ENCODE results near the gene PKIB. TPM values are rescaled to one million over a fixed set of nuclear protein-coding genes. Genes with fewer than 3 reads are reported as not detected.
"Not testable (repeated sequence)": the region's sequence is repeated elsewhere in the genome, so short reads cannot be mapped to it uniquely, and the experiment has no call there.

PKIB gene
- polyA plus RNA-seq, 1 donor = 1.3 TPM

DNA sequence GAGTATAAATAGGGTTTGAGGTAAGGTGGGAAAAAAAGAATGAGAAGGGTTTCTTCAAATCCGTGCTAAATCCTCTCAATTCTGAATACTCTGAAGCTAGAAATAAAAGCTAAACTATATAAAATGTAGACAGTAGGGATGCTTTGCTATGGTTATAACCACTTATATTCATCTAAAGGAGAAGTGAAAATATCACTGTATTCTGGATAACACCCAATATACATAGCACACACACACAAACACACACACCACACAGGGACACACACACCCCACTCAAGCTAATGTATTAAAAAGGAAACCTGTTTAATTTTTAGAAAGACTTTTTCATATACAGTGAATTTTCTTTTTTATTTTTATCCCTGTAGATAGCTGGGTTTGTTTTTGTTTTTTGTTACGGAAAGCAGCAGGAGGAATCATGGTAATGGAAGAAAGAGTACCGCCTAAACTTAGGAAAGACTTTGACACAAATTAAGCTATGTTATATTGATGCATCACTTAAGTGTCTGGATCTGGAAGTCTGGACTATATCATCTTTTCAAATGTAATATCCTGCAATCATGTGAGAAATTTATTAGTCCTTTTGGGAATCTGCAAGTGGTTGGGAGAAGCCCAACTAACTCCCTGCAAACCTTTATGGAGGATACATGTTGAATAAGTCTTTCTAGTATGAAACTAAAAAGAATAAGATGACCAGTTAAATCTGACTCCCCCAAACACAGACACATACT lies 100.9 kb downstream of the PKIB start:
- no peak for DNase-seq

DNA sequence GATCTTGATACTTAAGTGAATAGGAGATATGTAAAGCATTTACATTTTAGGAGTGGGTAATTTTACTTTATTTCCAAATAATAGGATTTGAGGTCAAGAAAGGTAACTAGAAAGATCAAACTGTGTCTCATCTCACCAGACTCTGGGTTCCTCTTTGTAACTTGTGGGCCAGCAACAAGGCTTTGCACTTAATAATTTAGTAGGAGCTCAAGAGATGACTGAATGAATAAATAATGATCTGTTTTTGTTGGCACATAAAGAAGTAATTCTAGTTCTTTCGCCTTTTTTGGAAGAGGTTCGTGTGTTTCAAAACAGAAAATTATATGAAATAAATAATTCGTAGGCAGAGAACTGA lies 101.9 kb downstream of the PKIB start:
- DNase-seq = no peak

DNA sequence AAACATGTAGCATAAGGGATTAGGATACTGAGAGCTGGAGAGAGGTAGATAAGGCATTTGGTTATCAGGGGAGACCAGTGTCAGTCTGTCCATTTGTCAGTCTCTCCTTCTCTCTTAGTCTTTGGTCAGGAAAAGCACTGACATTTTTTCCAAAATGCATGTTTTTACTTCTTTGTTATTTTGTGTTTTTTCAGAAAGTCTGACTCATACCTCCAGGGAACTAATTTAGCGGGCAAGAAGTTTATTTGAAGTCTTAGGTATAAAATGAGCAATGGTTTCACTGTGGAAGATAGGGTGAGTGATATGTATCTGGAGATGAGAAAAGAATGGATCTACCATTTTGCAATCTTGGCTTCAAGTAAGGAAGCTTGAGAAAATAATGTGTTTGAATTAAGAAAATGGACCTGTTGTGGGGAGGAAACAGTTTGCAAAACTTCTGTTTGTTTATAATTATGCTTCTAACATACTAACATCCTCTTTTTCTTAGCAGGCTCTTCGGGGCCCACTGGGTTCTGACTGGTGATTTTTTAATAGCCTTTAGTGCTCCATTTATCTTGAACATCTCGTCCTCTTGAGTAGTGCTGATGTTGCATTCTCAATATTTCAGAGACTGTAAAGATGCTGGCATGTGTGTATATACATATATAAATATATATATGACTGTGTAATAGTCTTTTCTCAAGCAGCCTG lies 102.4 kb downstream of the PKIB start:
- no peak for DNase-seq

DNA sequence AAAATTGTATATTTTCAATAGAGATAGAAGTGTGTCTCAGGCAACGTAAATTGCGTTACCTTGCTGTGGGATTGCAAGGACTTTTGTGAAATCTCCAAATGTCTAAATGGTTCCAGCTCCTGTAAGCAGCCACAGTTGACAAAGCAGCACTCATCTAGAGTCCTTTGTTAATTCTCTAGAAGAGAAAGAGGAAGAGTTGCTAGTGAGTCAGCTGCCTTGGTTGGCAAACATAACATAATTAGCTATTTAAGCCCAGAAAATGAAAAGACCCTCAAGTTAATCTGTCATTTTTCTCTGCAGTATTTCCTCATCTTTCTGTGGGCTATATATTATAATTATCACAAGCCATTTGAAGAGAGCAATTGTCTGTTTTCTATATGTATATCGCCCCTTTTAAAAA lies 102.9 kb downstream of the PKIB start:
- DNase-seq = no peak

DNA sequence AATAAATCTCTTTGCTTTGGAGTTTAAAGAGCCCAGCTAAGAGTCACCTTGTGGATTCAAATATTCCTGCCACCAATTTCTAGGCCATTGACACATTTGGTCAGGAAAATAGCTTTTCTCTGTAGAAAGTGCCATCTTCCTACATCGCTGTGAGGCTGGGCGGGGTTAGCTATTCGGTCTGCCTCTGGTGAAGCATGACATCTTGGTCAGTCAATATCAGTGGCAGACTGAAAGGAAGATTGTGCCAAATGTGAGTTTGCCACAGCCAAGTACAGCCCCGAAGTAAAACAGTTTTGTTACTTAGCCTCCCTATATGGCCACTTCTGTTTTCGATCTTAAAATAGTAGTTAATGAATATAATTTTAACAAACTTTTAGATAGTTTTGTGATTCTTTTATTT lies 103.9 kb downstream of the PKIB start:
- no peak for DNase-seq

DNA sequence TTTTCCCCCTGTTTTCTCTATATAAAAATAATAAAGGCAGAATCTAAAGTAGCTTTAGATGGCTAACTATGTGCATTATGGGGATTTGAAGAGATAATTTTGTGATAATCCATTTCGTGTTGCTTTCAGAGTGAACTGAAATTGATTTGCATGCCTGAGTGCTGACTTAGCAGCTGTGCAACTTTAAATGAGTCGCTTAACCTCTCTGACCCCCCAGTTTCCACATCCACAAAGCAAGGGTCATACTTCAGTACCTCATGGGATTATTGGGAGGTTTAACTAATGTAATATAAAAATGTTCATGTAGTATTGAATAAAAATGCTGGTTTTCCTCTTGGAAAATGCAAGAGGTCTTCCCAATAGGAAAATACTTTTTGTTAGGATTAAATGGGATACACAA lies 105.5 kb downstream of the PKIB start:
- no peak for DNase-seq

DNA sequence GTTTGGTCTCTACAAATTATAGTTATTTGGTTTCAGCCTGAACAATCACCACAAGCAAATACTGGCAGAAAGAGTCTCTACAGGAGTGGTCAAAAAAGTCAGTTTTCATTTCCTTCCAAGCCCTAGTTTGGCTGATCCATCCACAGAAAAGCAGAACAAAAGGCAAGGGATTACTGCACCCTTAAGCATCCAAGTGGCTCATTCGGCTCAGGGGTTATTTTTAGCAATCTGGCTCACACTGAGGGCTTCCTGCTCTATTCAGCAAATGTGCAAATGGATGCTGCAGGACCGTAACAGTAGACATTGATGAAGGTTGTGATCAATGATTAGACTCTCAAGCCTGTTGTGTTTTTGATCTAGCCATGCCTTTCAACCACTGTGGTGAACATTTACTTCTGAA lies 107.1 kb downstream of the PKIB start:
- DNase-seq = no peak

DNA sequence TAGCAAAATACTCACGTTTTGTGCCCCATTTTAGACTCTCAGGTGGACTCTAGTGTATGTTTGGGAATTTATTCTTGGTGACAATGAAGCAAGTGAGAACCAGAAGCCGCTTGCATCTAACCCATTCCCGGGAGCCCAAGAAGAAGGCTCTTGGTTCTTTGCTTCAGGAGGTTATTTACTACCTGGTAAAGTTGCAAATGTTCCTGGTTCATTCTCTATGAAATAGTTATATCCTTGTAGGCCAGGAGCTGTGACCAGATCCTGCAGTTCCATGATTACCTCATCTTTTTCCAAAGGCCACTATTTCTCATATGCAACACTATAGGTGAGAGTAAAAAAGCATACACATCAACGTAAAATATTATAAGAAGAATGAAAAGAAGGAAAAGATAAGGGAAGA lies 108.4 kb downstream of the PKIB start:
- no peak for DNase-seq

DNA sequence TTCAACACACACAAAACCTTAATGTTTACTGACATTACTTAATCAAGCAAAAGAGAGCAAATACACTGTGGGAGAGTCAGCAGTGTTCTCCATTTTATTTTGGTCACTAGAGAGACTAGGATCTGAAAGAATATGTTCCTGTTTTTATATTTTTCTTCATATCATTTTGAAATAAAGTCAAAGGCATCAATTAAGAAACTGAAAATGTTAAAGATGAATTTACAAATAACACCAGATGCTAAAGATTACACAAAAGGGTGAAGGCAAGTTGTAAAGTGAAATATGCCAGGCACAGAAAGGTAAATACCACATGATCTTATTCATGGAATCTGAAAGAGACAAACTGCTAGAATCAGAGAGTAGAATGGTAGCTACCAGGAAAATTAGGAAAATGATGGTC lies 109.0 kb downstream of the PKIB start:
- no peak for DNase-seq

DNA sequence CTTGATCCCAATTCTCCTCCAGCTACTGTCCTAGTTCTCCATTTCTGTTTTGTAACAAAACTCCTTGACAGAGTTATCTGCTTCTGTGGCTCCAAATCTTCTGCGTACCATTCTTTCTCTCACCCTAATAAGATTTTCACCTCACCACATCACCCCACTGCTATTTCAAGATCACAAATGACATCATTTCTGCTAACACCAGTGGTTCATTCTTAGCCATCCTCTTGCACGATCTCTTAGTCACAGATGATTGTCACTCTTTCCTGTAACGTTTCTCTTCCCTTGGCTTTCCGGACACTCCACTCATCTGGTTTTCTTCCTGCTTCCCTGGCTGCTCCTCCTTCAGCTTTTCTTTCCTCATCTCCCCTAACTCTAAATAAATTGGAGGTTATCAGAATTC lies 112.5 kb downstream of the PKIB start:
- DNase-seq = no peak

DNA sequence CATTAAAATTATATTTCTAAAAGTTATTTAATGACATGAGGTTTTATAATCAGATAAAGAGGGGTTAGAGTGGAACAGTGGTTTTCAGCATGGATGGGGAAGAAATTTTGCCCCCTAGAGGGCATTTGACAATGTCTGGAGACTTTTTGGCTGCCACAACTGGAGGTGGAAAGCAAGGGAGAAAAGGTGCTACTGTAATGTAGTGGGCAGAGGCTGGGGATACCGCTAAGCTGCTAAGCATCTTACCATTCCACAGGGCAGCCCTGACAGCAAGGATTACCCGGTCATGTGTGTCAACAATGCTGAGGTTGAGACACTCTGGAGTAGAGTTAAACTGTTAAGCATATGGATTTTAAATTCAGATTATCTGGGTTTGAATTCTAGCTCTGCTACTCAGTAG lies 116.4 kb downstream of the PKIB start:
- no peak for DNase-seq

DNA sequence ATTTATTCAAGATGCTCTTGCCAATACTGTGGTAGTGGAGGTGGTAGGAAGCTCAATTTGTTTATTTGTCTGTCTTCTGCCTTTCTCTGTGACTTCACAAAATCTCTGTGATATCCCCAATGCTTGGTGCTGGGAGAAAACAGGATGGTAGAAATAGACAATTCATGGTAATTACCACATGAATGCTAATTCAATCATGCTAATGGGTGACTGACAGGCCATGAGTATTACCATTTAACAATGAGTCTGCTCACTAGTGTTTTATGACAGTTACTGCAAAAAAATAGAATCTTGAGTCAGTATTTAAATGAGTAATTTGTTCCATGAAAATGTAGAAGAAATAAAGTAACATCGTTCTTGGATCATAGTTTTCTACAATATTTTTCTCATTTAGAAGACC lies 117.0 kb downstream of the PKIB start:
- DNase-seq = no peak

DNA sequence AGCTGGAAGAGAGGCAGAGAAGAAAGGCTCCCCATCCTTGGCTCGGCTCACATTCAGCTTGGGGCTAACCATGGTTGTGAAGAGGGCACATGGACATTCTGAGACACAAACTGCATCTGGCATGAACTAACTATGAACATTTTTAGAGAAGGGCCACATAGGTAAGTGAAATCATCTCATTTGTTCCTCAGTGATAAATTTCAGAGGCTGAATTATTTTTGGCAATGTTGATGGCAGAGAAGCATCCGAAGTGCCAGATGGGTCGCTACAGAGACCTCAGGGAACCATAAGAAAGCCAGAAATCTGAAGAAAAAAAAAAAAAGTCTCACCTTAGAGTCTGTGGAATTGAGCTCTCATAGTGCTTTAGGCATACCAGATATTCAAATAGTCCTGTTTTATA lies 120.1 kb downstream of the PKIB start:
- DNase-seq = no peak

DNA sequence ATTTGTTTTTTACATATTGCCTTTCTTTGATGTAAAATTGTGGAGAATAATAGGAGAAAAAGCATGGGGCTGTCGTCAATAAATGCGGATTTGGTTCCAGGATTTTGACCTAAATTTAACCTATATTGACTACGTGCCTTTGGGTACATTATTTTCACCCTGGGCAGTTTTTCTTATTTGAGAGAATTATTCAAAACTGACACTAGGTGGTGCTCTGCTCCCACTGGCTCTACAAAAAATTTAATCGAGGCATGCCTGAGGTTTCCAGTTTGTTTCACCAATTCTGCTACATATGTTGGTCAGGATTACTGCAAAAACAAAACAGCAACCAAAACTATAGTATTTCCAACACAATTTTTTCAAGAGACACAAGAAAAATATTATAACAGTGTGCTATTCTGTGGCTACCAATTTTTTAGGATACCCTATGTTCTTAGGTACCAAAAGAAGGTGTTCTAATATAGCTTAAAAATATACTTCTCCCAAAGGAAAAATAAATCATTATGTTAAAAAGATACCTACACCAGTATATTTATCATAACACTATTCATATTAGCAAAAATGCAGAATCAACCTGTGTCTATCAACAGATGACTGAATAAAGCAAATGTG lies 120.7 kb downstream of the PKIB start:
- peak; percentile 41 for DNase-seq

DNA sequence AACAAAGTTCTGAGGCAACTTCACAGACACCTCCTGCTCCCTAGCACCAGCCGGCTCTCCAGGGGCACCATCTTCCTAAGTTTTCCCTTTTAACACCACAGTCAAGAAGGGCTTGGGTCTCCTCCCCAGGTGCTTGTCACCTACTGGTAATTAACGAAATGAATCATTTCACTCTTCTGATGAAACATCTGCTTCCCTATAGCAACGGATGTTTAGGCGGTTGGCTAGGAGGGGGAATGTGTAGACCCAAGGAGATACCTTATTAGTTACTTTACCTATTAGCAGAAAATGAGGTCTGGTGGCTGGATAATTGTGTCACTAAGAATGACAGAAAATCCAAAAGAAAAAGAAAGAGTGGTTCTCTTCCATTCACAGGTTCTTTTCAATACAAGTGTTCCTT lies 123.1 kb downstream of the PKIB start:
- no peak for DNase-seq

DNA sequence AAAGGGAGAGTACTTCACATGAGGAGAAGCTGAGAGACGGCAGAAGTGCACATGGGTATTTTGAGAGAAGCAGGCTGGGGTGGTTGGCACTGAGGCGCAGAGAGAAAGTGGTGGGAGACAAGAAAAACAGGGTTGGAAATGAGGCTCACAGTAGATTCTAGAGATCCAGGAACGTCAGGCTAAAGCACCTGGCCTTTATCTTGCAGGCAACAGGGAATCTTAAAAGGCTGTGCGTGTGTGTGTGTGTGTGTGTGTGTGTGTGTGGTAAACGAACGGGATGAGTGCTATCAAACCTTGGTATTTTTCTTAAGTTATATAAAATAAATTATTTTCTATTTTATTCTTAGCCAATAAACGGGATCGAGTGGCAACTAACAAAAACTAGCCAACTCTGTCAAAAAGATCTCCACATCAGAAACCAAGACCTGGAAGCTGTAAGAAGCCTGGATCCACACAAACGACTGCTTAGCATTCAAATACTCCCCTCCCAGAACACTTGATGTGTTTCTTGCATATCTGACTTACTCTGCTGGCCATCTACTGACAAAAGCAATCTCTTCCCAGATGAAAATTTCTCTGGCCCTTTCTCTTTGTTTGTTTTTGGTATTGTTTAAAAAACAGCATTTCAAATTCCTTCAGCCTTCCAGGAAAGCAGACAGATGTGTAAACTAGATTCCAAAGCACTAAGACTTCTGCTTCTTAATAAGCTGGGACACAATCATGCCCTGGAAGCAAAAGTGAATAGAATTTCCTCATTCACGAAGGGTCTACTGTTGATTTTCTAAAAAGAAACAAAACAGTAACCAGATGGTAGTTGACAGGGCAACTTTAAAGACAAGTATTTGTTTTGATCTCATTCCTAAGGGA lies 124.6 kb downstream of the PKIB start:
- no peak for DNase-seq

DNA sequence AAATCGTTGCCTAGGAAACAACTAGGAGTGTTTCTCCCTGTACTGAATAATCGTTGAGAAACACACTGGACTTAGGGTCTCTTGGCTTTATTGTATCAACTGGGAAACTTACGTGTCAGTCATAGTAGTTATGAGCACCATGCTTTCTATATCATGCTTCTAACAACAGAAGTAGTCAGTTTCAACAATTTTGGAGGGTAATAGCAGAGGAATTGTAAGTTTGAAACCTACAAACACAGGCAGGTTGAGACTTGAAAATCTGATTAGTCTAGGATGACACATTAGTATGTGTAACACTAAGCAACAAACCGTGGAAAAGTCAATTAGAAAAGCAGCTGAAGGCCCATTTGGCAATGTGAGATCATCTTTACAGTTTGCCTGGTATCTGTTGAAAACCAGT lies 125.4 kb downstream of the PKIB start:
- DNase-seq = no peak

DNA sequence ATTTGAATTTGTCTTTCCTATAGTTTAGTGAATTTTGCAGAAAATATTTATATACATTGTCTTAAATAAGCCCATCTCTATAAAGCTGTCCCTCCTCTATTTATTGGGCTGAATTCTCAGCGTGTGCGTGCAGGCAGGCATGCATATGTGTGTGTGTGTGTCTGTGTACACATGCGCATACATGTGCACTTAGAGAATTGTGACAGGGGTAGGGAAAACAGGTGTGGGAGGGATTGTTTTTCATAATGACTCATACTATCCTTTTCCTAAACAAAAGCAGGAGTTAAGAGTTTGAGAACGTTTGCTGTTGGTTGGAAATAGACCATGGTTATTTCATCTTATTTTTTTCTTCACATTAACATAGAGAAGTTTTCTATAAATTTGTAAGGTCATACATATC lies 126.0 kb downstream of the PKIB start:
- no peak for DNase-seq

DNA sequence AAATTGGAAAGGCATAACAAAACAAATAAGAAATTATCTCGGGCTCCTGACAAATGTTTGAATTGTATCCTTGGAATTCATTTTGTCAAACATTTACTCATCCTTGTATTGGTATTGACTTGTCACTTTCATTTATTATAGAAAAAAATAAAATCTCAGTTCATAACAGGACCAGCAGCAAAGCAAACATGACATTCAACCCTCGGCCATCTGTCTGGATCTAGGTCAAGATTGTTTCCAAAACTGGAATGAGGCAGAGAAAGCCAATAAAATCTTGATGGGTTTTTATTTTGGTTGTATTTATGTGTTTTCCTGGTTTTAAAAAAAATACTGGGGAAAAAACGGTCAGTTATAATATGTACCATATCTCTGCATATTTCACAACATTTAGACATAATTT lies 126.4 kb downstream of the PKIB start:
- no peak for DNase-seq

DNA sequence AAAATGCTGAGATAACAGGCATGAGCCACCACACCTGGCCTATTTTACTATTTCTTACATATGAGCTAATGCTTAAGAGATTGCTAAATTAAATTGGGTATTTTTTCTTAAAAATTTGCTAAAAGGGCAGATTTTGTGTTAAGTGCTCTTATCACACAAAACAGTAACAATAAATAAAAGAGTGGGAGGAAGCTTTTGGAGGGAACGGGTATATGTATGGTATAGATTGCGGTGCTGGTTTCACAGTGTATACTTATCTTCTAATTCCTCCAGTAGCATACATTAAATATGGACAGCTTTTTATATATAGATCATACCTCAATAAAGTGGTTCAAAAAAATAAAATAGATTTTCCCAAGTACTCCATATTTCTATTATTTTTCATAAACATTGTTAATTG lies 129.9 kb downstream of the PKIB start:
- DNase-seq = no peak

DNA sequence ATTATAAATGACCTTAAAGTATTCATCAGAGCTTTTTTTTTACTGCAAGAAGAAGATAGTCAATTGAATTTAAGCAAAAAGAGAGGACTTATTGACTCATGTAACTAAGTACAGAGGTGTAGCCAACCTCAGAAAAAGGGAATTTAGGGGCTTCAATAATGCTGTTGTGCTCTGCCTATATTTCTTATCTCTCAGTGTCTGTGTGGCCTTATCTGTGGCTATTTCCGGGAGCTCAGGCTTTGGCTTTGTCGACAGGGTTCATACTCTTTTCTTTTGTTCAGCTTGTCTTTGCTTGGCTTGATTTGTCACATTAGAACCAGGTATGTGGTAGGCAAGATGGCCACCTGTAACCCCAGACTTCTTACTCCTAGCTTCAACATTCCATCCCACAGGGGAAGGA lies 130.7 kb downstream of the PKIB start:
- no peak for DNase-seq

DNA sequence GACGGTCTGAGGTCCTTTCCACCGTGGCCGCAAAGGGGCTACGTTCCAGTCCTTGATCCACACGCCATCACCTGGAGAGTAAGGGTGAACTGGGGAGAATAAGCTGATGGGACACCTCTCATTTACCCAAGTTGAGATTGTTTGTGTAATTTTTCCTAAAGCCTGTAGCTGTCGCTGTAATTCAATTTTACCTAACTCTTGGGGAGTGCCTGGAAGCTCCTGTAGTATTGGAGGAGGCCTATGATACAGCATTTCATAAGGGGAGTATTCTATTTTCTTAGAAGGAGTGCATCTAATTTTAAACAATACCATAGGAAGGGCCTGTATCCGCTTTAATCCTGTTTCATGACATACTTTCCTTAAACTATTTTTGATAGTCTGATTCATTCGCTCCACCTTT lies 134.0 kb downstream of the PKIB start:
- not testable (repeated sequence) for DNase-seq

DNA sequence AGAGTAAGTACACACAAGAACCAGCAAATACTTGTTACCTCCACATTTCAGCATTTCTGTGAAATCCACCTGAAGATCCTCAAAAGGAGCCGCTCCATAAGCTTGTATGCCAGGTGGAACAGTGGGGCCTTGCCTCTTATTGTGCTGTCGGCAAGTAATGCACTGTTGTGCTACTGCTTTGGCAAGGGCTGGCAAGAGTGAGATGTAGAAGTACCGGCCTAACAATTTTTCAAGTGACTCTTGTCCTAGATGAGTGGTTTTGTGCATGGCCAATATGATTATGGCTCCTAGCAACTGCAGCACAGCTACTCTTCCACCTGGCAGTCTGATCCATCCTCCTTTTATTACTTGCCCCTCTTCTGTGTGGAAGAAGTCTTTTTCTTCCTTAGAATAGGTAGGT lies 134.7 kb downstream of the PKIB start:
- DNase-seq = not testable (repeated sequence)

Data from left kidney (tissue), 2 donors.